DMS 273 (cell line): ENCODE results near the gene CSNK1G2.

Source experiments
- DNase-seq: peaks from one replicate; lab custom pipeline; 2025; ENCODE audit not compliant: unreplicated experiment; lab: John Stamatoyannopoulos, UW

Gene CSNK1G2

DNA sequence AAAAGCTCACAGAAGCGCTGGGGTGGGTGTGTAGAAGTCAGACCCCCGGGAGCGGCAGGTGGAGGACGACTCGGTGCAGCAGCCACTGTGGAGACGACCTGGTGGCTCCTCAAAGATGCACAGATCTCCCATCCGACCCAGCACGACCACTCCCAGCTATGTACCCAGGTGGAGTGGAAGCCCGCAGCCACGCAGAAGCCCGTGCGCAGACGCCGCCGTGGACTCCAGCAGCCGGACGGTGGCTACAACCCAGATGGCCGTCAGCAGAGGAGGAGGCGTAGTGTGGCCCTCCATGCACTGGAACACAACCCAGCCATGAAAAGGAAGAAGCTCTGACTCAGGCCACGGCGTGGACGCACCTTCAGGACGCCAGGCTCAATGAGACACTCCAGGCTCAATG lies 21.7 kb downstream of the CSNK1G2 start:
- DNase-seq, result no peak

DNA sequence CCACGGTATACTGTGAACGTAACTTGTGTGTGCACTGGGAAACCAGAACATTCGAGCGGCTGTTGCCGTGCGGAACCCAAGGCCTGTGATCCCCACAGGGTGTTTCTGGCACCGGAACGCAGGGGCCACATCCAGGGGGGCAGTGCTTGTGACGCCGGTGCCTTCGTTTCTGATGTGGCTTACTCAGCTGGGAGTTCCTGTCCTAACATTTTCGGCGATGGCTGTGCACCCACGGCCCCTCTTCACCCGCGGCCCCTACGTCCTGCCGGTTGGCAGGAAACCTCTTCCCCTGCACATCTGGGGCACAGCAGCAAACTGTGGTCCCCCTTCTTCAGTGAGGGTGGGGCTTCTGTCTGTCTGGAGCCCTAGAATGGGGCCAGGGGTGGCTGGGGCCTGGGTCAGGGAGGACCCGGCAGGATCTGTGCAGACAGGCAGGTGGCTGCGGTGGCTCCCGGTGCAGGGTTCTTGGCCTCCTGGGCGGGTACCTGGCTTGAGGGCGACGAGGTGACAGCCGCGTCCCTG lies 26.2 kb downstream of the CSNK1G2 start:
- DNase-seq, result no peak

DNA sequence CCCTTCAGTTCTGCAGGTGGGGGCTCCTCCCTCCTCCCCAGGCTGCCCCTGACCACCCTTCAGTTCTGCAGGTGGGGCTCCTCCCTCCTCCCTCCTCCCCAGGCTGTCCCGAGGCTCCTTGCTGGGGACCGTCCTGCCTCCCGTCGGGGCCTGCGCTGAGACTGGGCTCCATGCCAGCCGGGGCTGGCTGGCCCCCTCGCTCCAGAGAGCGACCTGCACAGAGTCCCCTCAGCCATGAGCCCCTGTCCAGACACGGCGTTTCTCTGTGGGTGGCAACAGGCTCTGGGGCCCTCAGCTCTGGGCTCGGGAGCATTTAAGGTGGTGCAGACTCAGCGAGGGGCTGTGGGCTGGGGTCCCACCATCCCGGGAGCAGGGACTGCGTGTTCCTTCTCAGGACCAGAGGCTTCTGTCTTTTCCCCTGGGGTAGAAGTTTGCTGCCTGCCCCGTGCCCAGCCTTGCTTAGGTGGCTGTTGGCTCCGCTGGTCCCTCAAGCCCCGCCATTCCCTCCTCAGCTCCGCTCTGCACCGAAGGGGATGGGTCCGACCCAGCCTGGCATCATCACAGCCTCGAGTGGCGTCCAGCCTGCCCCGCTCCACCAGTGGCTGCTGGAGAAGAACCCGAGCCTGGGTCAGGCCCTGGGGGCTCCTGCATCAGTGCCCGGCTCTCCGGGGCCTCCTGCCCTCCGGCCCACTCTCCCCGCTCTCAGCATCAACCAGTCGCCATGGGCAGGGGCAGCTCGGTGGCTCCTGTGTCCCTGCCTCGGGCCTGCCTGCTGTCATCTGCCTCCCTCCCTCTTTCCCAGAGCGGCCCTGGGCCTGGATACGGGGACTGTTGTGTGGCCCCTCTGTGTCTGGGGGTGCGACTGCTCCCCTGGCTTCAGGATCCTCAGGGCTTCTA lies 27.6 kb downstream of the CSNK1G2 start:
- DNase-seq, result no peak

DNA sequence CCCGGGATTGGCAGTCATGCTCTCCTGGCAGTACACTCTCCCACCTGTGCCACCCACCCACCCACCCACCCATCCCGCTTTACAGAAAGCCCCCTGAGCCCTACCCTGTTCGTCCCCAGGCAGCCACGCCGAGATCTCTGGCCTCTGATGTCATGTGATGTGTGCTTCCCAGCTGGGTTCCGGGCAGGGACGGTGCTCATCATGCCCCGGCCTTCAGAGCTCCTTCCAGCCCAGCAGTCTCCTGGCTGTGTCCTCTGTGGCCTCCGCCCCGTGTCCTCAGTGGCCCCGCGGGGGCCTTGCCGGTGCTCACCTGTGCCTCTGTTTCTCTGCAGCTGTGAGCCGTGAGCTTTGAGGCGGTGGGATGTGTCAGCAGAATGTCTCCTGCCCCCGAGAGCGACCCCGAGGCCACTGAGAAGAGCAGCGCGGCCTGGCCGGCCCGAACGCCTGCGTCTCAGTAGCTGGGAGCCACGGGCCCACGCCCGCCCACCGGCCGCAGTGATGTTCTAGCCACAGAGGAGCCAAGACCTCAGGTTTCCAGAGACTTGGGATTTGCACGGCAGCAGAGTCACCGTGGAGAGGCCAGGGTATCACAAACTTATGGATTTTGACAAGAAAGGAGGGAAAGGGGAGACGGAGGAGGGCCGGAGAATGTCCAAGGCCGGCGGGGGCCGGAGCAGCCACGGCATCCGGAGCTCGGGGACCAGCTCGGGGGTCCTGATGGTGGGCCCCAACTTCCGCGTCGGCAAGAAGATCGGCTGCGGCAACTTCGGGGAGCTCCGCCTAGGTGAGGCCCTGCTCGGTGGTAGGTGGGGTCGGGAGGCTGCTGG lies 28.4 kb downstream of the CSNK1G2 start:
- DNase-seq, result no peak

DNA sequence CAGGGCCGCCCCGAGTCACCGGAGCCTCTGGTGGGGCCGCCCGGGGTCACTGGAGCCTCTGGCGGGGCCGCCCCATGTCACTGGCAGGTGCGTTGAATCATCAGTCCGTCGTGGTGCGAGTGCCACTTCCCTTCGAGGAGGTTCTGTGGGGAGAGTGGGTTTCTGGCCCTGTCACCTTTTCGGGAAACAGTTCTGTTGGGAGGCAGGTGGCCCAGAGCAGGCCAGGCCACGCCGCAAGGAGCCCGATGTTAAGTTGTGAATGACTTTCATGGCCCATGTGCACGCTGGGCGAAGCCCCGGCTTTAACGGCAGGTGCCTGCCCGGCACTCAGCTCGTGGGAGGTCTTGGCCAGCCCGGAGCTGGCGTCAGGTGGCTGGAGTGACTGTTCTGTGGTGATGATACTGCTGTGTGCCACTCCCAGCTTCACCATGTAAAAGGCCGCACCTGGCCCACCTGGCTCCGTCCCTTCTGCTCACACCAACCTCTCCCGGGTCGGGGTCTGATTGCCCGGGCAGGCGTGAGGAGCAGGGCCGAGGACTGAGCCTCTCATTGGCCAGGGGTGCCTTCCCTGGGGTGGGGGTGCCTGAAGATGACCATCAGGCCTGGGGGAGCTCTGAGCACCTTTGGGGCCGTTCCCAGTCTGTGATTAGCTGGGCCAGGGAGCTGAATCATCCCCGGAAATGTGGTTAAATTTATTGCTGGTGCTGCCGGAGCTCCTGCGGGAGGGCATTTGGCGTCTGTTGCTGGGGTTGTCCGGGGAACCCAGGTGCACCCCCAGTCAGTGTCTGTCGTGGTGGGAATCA lies 29.2 kb downstream of the CSNK1G2 start:
- DNase-seq, result no peak

DNA sequence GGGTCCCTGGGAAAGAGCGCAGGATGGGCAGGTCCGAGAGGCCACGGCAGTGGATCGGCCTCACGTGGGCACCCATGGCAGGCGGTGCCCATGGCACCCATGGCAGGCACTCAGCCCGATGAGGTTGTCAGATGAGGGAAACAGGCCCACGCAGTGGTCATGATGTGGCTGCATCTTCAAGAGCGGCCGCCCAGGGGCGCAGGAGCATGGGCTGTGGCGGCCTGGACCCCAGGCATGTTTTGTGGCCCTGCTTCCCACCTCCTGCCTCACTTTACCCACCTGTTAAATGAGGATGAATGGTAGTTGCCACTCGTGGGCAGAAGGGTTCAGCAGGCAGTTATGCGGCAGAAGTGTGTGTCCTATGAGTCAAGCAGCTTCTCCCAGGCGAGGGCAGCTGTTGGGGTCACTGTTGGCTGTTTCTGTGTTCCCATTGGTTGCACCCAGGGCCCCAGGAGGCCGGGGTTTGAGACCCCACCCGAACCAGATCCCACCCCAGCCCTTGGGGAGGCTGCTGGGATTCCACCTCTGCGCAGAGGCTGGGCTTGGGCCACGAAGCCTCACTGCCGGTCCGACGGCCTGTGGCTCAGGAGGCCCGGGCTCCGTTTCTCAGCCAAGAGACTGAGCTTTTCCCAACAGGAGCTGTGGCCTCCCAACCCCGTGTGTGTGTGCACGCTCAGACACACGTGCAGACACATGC lies 30.0 kb downstream of the CSNK1G2 start:
- no peak for DNase-seq

DNA sequence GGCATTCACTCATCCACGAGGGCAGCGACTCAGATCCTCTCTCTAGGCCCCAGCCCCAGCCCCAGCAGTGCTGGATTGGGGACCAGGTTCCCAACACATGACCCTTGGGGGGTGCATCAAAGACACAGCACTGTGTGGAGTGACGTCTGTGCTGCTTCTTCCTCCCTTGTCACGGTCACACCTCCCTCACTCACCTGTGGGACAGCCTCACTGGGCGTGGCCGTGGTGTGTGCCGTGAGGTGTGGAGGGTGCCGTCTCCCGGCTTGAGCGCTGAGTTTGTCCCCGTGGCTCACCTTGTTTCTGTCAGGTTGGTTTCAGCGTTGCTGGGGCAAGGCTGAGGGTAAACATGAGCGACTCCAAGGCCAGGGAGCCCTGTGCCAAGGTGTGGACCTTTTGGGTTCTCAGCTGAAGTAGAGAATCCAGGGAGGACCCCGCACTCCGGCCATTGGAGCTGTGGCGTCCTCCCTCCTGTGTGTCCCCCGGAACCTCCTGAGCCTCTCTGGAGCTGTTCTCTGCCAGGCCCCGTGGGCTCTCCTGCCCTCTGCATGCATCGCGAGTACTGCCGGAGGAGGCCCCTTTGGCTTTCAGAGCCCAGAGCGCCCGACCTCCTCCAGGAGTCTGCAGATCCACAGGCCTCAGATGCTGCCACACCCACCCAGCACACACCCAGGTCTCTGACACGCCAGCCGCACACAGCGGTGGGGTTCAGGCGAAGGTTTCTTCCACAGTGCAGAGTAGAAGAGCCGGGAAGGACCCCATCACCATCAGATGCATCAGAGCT lies 33.6 kb downstream of the CSNK1G2 start:
- no peak for DNase-seq

DNA sequence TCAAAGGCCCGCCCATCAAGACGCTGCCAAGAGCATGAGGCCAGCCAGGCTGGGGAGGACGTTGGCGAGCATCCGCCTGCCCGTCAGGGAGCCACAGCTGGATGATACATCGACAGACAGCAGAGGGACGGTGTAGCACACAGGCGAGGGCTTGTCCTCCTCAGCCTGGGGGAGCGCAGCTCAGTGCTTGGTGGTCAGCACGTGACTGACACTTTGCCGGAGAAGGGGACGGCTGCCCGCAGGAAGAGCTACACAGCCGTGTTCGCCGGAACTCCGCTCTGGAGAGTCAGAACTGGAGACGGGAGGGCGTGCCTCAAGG lies 34.1 kb downstream of the CSNK1G2 start:
- no peak for DNase-seq

DNA sequence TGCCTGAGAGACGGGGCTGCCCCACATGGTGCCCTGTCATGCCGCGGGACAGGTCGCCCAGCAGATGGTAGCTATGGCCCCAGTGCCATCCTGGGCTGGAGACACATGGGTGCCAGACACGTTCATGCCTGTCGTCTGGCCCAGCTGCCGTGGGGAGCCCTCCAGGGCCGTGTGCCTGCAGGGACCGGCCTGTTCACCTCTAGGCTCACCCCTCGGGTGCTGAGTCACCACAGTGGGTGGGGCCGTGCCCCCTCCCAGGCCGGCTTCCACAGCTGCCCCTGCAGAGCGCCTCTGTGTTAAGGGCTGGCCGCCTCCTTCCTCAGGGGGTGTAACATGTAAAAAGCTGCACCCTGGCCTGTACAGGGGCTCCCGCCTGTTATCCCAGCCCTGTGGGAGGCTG lies 36.1 kb downstream of the CSNK1G2 start:
- peak; percentile 60 for DNase-seq

DNA sequence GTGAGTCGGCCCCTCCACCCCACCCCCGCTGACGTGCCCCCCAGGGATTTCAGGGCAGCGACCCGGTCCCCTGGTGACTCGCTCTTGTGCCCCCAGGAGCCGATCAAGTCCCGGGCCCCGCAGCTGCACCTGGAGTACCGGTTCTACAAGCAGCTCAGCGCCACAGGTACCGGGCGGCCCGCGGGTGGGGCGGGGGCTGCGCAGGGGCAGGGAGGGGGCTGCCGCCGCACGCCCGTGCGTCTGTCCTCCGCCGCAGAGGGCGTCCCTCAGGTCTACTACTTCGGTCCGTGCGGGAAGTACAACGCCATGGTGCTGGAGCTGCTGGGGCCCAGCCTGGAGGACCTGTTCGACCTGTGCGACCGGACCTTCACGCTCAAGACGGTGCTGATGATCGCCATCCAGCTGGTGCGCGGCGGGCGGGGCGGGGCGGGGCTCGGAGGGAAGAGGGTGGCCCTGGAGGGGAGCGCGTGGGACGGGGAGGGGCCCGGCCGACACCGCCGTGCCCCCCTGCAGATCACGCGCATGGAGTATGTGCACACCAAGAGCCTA lies 37.4 kb downstream of the CSNK1G2 start:
- DNase-seq, result no peak

DNA sequence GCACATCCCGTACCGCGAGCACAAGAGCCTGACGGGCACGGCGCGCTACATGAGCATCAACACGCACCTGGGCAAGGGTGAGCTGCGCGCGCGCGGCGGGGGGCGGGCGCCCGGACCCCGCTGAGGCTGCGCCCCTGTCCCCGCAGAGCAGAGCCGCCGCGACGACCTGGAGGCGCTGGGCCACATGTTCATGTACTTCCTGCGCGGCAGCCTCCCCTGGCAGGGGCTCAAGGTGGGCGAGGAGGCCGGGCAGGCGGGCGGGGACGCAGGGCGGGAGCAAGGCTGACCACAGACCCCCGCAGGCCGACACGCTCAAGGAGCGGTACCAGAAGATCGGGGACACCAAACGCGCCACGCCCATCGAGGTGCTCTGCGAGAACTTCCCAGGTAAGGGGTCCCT lies 38.0 kb downstream of the CSNK1G2 start:
- DNase-seq, result no peak

DNA sequence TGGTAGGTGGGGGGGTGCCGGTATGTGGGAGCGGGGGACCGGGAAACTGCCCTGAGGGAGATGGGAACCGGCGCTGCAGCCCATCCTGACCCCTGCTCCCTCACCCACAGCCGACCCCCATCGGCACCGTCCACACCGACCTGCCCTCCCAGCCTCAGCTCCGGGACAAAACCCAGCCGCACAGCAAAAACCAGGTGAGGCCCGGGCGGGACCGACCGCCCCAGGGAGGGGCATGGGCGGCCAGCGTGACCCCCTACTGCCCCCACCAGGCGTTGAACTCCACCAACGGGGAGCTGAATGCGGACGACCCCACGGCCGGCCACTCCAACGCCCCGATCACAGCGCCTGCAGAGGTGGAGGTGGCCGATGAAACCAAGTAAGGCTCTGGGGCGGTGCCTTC lies 38.7 kb downstream of the CSNK1G2 start:
- no peak for DNase-seq

DNA sequence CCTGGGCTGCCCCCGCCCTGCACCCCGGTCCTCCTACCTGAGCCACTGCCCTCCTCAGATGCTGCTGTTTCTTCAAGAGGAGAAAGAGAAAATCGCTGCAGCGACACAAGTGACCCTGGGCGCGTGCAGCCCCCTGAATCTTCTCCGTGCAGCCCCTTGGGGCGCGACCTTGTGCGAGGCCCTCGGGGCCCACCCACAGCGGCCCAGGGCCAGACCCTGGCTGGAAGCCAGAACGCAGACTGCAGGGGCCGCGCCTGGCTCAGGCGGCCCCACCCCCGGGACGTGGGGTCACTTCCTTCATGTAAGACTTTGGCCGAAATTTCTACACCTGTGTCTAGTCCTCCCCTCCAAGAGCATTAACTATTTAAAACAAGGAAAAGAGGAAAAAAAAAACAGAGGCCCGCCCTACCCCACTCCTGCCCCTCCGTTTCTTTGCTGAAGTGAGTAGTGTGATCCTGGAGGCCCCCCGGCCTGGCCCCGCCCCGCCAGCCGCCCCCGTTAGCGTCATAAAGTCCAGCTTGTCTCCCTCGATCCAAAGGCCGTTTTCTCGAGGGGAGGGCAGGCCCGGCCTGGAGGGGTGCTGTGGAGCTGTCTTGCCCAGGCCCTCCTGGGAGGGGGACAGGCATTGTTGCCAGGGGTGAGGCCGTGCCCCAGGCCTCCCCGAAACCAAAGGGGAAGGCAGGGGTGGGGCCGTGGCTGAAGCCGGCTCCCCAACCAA lies 39.3 kb downstream of the CSNK1G2 start:
- no peak for DNase-seq

DNA sequence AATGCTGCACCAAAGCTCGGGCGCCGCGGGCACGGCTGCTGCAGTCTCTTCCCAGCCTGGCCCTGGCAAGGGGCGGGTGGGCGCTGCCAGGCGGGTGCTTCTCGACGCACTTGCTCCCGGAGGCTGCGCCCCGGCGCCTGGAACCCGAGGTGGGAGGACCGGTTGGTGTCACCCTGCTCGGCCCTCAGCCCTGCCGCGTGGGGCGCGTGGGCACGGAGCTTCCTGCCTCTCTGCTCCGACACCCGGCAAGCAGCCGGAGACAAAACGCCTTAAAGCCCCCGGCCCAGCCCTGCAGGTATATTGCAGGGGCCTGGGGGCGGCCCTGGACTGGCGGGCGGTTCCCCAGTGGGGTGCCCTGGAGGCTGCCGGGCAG lies 39.8 kb downstream of the CSNK1G2 start:
- no peak for DNase-seq

DNA sequence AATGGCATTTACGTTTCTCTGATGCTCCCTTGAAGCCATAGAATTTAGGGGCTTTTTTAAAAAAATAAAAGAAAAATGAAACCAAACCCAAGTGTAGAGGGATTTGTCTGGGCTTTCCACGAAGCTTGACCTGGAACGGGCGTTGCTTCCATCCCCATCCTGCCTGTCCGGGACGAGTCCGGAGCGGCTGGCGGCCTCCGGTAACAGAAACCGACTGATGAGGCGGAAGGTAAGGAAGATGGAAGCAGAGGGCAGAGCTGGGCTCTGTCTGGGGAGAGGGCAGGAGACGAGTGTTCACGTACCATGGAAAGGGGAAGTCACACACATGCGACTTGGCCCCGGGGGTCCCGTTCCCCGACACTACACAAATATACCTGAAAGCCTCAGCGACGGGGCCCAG lies 40.3 kb downstream of the CSNK1G2 start:
- no peak for DNase-seq

DNA sequence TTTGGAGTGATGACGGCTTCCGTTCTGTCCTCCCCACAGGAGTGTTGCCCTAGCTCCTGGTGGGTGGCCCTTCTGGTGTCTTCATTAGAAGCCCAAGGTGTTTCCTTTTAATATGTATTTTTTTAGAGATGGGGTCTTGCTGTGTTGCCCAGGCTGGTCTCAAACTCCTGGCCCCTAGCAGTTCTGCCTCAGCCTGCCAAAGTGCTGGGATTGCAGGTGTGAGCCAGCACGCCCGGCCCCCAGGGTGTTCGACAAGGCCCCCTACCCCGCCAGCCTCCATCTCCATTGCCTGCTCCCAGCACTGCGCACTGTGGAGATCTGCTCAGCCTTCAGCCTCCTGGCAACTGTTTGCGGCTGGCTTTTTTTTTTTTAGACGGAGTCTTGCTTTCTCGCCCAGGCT lies 43.4 kb downstream of the CSNK1G2 start:
- no peak for DNase-seq

DNA sequence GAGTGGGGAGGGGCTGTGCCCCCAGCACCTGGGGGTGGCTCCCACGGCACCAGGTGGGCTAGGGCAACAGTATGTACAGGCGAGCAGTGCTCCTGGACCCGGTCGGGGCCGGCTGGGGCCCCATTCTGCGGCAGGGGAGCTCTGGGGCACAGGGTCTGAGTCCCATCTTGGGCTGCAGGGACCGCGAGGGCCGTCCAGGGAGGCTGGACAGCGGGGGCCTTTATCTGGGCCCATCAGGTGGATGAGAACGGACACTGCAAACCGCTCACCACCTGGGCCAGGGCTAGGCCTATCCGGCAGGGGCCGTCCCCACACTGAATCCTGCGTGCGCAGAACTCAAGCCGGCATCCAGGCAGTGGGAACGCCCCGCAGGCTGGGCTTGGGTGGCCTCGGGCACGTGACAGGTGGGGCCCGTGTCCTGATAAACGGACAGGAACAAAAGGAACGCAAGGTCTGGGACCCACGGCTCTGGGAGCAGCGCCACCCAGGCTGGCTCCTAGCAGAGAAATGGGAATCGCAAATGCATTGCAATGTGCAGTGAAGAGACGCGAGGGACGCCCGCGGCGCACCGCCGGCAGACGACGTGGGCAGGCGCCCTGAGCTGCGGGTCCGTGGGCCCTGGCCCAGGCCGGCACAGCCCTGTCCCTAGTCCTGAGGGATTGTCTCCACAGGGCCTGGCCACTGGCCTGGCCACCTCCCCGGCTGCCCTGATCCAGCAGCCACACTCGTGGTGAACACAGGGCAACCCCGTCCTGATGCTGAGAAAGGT lies 44.8 kb downstream of the CSNK1G2 start:
- DNase-seq, result no peak
